Endodermal cell (in vitro differentiated cells): ENCODE results near the gene DNPH1. TPM values are rescaled to one million over a fixed set of nuclear protein-coding genes. Genes with fewer than 3 reads are reported as not detected.

Source experiments
- DNase-seq: peaks from one replicate; pipeline ENCODE4 v3.0.0-alpha.2; 2017
- H3K27ac ChIP-seq: 2 replicates; pipeline ENCODE4 v1.5.1; 2013; ENCODE audit warnings: mild to moderate bottlenecking, low read depth, low read length, moderate library complexity
- H3K27me3 ChIP-seq: 2 replicates; pipeline ENCODE4 v1.6.1; 2013; ENCODE audit warnings: mild to moderate bottlenecking, low read length, moderate library complexity; ENCODE audit not compliant: insufficient read depth, control insufficient read depth, poor library complexity, severe bottlenecking
- H3K36me3 ChIP-seq: 2 replicates; pipeline ENCODE4 v1.7.0; 2013; ENCODE audit warnings: mild to moderate bottlenecking, low read length, moderate library complexity; ENCODE audit not compliant: control insufficient read depth, insufficient read depth
- H3K4me1 ChIP-seq: one replicate; pipeline ENCODE4 v1.7.0; 2013; ENCODE audit warnings: low read length; ENCODE audit not compliant: control insufficient read depth, insufficient read depth
- H3K4me3 ChIP-seq: 2 replicates; pipeline ENCODE4 v1.5.1; 2013; ENCODE audit warnings: mild to moderate bottlenecking, low read length, moderate library complexity
- H3K9ac ChIP-seq: 2 replicates; pipeline ENCODE4 v1.6.1; 2013; ENCODE audit warnings: mild to moderate bottlenecking, low read length, moderate library complexity; ENCODE audit not compliant: poor library complexity, severe bottlenecking; ENCODE audit errors: extremely low read depth
- H3K9me3 ChIP-seq: 2 replicates; pipeline ENCODE4 v1.6.1; 2013; ENCODE audit warnings: mild to moderate bottlenecking, low read length, moderate library complexity; ENCODE audit not compliant: control insufficient read depth
- H3K27ac Mint-ChIP-seq: 2 replicates; pipeline ENCODE4 v1.8.0; 2020; ENCODE audit warnings: mixed read lengths
- H3K27me3 Mint-ChIP-seq: 2 replicates; pipeline ENCODE4 v1.8.0; 2021; ENCODE audit warnings: mild to moderate bottlenecking, mixed read lengths; ENCODE audit not compliant: insufficient read depth
- H3K36me3 Mint-ChIP-seq: 2 replicates; pipeline ENCODE4 v1.8.0; 2020; ENCODE audit warnings: low read depth, mixed read lengths
- H3K4me1 Mint-ChIP-seq: 2 replicates; pipeline ENCODE4 v1.8.0; 2020; ENCODE audit warnings: mixed read lengths
- H3K4me3 Mint-ChIP-seq: 2 replicates; pipeline ENCODE4 v1.8.0; 2020; ENCODE audit warnings: mild to moderate bottlenecking, moderate library complexity, mixed read lengths
- H3K9me3 Mint-ChIP-seq: 2 replicates; pipeline ENCODE4 v1.8.0; 2020; ENCODE audit warnings: mild to moderate bottlenecking, mixed read lengths
- CTCF ChIP-seq: fragments of 200-600 bp; sonication (generic); conservative IDR thresholded peaks from 2 replicates; pipeline ENCODE4 v1.5.0; 2021; ENCODE audit warnings: antibody characterized with exemption, mild to moderate bottlenecking
- WGBS, 2 experiments: methylation state at CpG; one replicate each; pipeline versions ENCODE4 v1.1.5 to v1.1.7; 2013; ENCODE audit warnings: missing lambda C conversion rate in 2 of 2, mixed read lengths in 1 of 2; ENCODE audit not compliant: insufficient coverage in 1 of 2, insufficient read length in 1 of 2; 5-methylcytosine and 5-hydroxymethylcytosine counted together
- total RNA-seq, 2 donors: library from RNA; stranded (reverse); fragmentation: NEBNext Ultra II Directional in 1 of 2; extraction: Animal tissue kit (Norgen Biotek cat#: 25700) in 1 of 2; gene quantifications; 2 replicates in 1 of 2; 3 replicates in 1 of 2; pipeline ENCODE4 v1.2.1, GENCODE V29; 2021

Gene DNPH1
- total RNA-seq, 2 donors from 2014 or later: 48.2 to 66.5 TPM

- 95 to 97% methylated on average over 3 of the region's 3 CpGs for WGBS, 2 experiments
- Histone ChIP-seq H3K27me3 (no peaks in the 10 kb centered on the region), H3K9me3 (no peaks in the 10 kb centered on the region), H3K4me3 (no peak overlapping the region), H3K9ac (no peak overlapping the region), H3K27ac (no peak overlapping the region), H3K36me3 (peaks cover 3% of the 10 kb centered on the region), H3K4me1 (no peaks in the 10 kb centered on the region)
- Mint-ChIP-seq H3K36me3 (peaks cover 20% of the 10 kb centered on the region), H3K4me1 (peaks cover 5% of the 10 kb centered on the region), H3K27ac (no peak overlapping the region), H3K4me3 (no peak overlapping the region), H3K27me3 (no peaks in the 10 kb centered on the region), H3K9me3 (no peaks in the 10 kb centered on the region)
- no peak for DNase-seq
- no peak for TF ChIP-seq CTCF
These were observed 10.2 kb downstream of the DNPH1 start for GRCh38 chr6:43219119-43219518.

GRCh38 chr6:43217351-43217750, 11.9 kb downstream of the DNPH1 start:
- Mint-ChIP-seq H3K4me3 (no peak overlapping the region), H3K4me1 (peaks cover 5% of the 10 kb centered on the region), H3K27me3 (no peaks in the 10 kb centered on the region), H3K9me3 (no peaks in the 10 kb centered on the region), H3K36me3 (peaks cover 16% of the 10 kb centered on the region), H3K27ac (no peak overlapping the region)
- no peaks in the 10 kb centered on the region for H3K4me1 ChIP-seq
- no peak overlapping the region for H3K4me3 ChIP-seq
- 88 to 94% methylated on average over 5 of the region's 5 CpGs for whole genome bisulfite sequencing, 2 experiments
- no peak for TF ChIP-seq CTCF
- H3K36me3 ChIP-seq: peaks cover 3% of the 10 kb centered on the region
- no peak for DNase-seq
- H3K9ac ChIP-seq: no peak overlapping the region
- H3K27ac ChIP-seq: no peak overlapping the region
- H3K27me3 ChIP-seq: no peaks in the 10 kb centered on the region
- no peaks in the 10 kb centered on the region for H3K9me3 ChIP-seq

- no peaks in the 10 kb centered on the region for H3K4me1 ChIP-seq
- Mint-ChIP-seq H3K4me3 (no peak overlapping the region), H3K9me3 (no peaks in the 10 kb centered on the region)
These were observed 13.1 kb downstream of the DNPH1 start for GRCh38 chr6:43216200-43216599.

More at GRCh38 chr6:43216200-43216599, 13.1 kb downstream of the DNPH1 start:
- no peaks in the 10 kb centered on the region for H3K27me3 ChIP-seq
- no peak overlapping the region for H3K27ac ChIP-seq
- no peak overlapping the region for H3K9ac ChIP-seq
- Mint-ChIP-seq H3K36me3 (peaks cover 16% of the 10 kb centered on the region), H3K27ac (no peak overlapping the region), H3K27me3 (no peaks in the 10 kb centered on the region), H3K4me1 (no peaks in the 10 kb centered on the region)
- H3K36me3 ChIP-seq: peaks cover 3% of the 10 kb centered on the region
- no peak for TF ChIP-seq CTCF
- 88 to 98% methylated on average over 7 to 12 of the region's 12 CpGs for WGBS, 2 experiments
- no peaks in the 10 kb centered on the region for H3K9me3 ChIP-seq
- no peak overlapping the region for H3K4me3 ChIP-seq
- DNase-seq: no peak
